Fibroblast of lung (primary cell): ENCODE data around the gene ANXA6.

Experiments
- CTCF ChIP-seq, 2 donors: IDR thresholded peaks in 1 of 2; conservative IDR thresholded peaks in 1 of 2; 1 replicate in 1 of 2; 2 replicates in 1 of 2; pipeline ENCODE4 v1.5.1; 2011 to 2012; ENCODE audit warnings: low read length in 2 of 2, control low read depth in 1 of 2, inconsistent platforms in 1 of 2, low read depth in 1 of 2, mild to moderate bottlenecking in 1 of 2
- EZH2 ChIP-seq: IDR thresholded peaks from 2 replicates; pipeline ENCODE4 v1.5.1; 2012; ENCODE audit warnings: low read length, control low read depth, mild to moderate bottlenecking; ENCODE audit errors: missing control alignments

- TF ChIP-seq CTCF (conservative IDR thresholded peaks at IDR 0.05 in 1 of 2, IDR thresholded peaks at IDR 0.05 in 1 of 2; ENCODE audit: low read depth in 1 of 2, low read length in 2 of 2) (no peak), EZH2 (no peak)
Observed at GRCh38 chr5:151086905-151087360, 70.6 kb downstream of the ANXA6 start.
